H1 (cell line): ENCODE measurements around the gene E2F1. TPM values are rescaled to one million over a fixed set of nuclear protein-coding genes. Genes with fewer than 3 reads are reported as not detected.

ENCODE experiments used
- EGR1 ChIP-seq: IDR thresholded peaks from 2 replicates; pipeline ENCODE4 v1.6.1; 2011; ENCODE audit warnings: low read depth, low read length, borderline replicate concordance
- EZH2 ChIP-seq: fragments of 200-600 bp; sonication (generic); IDR thresholded peaks from 2 replicates; pipeline ENCODE4 v1.7.1; 2012; ENCODE audit warnings: low read depth, mild to moderate bottlenecking, moderate library complexity, low read length, inconsistent platforms; ENCODE audit not compliant: severe bottlenecking
- KDM4A ChIP-seq: IDR thresholded peaks from one replicate; pipeline ENCODE4 v1.7.1; 2012; ENCODE audit warnings: low read depth, mild to moderate bottlenecking, moderate library complexity, low read length, inconsistent platforms; ENCODE audit not compliant: severe bottlenecking
- PHF8 ChIP-seq: fragments of 200-600 bp; sonication (generic); conservative IDR thresholded peaks from 2 replicates; pipeline ENCODE4 v1.7.1; 2012; ENCODE audit warnings: low read depth, mild to moderate bottlenecking, inconsistent platforms, low read length, moderate library complexity
- RBBP5 ChIP-seq: IDR thresholded peaks from 2 replicates; pipeline ENCODE4 v1.7.1; 2012; ENCODE audit warnings: low read depth, mild to moderate bottlenecking, inconsistent platforms, low read length, moderate library complexity, borderline replicate concordance
- SIRT6 ChIP-seq: IDR thresholded peaks from one replicate; pipeline ENCODE4 v1.7.1; 2012; ENCODE audit warnings: low read length, inconsistent platforms
- SIX5 ChIP-seq: IDR thresholded peaks from 2 replicates; pipeline ENCODE4 v1.6.1; 2011; ENCODE audit warnings: mild to moderate bottlenecking, low read depth, low read length
- polyA plus RNA-seq, 7 experiments: library from polyadenylated mRNA; depleted of rRNA in 3 of 7; stranded (reverse) in 5 of 7; unstranded in 2 of 7; fragments of >200 nt in 5 of 7; fragments of 200-250 nt in 2 of 7; gene quantifications; 1 replicate in 5 of 7; 2 replicates in 1 of 7; 4 replicates in 1 of 7; pipeline versions ENCODE4 v1.2.1 to v1.2.3, GENCODE V29; 2011 to 2013; ENCODE audit warnings: missing spikeins in 2 of 7, mixed read lengths in 2 of 7
- total RNA-seq: library from RNA; stranded (reverse); fragmentation: NEBNext Ultra II Directional; extraction: Animal tissue kit (Norgen Biotek cat#: 25700); gene quantifications from 2 replicates; pipeline ENCODE4 v1.2.1, GENCODE V29; 2021
- TF ChIP-seq, protein P1 (sequence below): fragments of 300-600 bp; sonication (generic); IDR thresholded peaks from 2 replicates; pipeline ENCODE4 v1.7.1; 2012; ENCODE audit warnings: low read length, moderate library complexity, mild to moderate bottlenecking, inconsistent platforms; ENCODE audit not compliant: insufficient replicate concordance
- TF ChIP-seq, protein P2 (sequence below): IDR thresholded peaks from 2 replicates; pipeline ENCODE4 v1.6.1; 2011; ENCODE audit warnings: low read depth, mild to moderate bottlenecking, low read length; ENCODE audit not compliant: insufficient read depth

Gene E2F1
- total and polyA plus RNA-seq, 2 of the 8 experiments (the other 6 are each of a cell fraction or from before 2014, with no cell fraction given) = 33.4 to 35.8 TPM

DNA sequence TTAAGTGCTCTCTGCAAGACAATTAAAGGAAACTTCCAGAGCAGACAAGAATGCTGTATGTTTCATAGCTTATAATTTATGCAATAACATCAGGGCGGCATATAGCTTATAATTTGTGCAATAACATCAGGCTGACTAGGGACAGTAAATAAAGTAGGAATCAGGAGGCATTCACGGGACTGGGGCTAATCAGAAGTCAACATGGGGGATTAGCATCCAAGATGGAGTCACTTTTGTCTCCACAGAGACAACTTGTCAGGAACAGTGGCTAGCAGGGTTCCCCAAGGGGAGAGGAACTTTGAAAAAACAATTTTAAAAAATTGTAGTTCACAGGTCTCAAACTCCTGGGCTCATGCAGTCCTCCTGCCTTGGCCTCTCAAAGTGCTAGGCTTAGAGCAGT lies 42.3 kb upstream of the E2F1 start (continued):
- TF ChIP-seq, protein P1, sequence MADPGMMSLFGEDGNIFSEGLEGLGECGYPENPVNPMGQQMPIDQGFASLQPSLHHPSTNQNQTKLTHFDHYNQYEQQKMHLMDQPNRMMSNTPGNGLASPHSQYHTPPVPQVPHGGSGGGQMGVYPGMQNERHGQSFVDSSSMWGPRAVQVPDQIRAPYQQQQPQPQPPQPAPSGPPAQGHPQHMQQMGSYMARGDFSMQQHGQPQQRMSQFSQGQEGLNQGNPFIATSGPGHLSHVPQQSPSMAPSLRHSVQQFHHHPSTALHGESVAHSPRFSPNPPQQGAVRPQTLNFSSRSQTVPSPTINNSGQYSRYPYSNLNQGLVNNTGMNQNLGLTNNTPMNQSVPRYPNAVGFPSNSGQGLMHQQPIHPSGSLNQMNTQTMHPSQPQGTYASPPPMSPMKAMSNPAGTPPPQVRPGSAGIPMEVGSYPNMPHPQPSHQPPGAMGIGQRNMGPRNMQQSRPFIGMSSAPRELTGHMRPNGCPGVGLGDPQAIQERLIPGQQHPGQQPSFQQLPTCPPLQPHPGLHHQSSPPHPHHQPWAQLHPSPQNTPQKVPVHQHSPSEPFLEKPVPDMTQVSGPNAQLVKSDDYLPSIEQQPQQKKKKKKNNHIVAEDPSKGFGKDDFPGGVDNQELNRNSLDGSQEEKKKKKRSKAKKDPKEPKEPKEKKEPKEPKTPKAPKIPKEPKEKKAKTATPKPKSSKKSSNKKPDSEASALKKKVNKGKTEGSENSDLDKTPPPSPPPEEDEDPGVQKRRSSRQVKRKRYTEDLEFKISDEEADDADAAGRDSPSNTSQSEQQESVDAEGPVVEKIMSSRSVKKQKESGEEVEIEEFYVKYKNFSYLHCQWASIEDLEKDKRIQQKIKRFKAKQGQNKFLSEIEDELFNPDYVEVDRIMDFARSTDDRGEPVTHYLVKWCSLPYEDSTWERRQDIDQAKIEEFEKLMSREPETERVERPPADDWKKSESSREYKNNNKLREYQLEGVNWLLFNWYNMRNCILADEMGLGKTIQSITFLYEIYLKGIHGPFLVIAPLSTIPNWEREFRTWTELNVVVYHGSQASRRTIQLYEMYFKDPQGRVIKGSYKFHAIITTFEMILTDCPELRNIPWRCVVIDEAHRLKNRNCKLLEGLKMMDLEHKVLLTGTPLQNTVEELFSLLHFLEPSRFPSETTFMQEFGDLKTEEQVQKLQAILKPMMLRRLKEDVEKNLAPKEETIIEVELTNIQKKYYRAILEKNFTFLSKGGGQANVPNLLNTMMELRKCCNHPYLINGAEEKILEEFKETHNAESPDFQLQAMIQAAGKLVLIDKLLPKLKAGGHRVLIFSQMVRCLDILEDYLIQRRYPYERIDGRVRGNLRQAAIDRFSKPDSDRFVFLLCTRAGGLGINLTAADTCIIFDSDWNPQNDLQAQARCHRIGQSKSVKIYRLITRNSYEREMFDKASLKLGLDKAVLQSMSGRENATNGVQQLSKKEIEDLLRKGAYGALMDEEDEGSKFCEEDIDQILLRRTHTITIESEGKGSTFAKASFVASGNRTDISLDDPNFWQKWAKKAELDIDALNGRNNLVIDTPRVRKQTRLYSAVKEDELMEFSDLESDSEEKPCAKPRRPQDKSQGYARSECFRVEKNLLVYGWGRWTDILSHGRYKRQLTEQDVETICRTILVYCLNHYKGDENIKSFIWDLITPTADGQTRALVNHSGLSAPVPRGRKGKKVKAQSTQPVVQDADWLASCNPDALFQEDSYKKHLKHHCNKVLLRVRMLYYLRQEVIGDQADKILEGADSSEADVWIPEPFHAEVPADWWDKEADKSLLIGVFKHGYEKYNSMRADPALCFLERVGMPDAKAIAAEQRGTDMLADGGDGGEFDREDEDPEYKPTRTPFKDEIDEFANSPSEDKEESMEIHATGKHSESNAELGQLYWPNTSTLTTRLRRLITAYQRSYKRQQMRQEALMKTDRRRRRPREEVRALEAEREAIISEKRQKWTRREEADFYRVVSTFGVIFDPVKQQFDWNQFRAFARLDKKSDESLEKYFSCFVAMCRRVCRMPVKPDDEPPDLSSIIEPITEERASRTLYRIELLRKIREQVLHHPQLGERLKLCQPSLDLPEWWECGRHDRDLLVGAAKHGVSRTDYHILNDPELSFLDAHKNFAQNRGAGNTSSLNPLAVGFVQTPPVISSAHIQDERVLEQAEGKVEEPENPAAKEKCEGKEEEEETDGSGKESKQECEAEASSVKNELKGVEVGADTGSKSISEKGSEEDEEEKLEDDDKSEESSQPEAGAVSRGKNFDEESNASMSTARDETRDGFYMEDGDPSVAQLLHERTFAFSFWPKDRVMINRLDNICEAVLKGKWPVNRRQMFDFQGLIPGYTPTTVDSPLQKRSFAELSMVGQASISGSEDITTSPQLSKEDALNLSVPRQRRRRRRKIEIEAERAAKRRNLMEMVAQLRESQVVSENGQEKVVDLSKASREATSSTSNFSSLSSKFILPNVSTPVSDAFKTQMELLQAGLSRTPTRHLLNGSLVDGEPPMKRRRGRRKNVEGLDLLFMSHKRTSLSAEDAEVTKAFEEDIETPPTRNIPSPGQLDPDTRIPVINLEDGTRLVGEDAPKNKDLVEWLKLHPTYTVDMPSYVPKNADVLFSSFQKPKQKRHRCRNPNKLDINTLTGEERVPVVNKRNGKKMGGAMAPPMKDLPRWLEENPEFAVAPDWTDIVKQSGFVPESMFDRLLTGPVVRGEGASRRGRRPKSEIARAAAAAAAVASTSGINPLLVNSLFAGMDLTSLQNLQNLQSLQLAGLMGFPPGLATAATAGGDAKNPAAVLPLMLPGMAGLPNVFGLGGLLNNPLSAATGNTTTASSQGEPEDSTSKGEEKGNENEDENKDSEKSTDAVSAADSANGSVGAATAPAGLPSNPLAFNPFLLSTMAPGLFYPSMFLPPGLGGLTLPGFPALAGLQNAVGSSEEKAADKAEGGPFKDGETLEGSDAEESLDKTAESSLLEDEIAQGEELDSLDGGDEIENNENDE = no peak
- TF ChIP-seq PHF8 = no peak
- TF ChIP-seq KDM4A = no peak
- TF ChIP-seq EGR1 = no peak
- TF ChIP-seq SIX5 = no peak
- TF ChIP-seq RBBP5 = no peak
- TF ChIP-seq, protein P2, sequence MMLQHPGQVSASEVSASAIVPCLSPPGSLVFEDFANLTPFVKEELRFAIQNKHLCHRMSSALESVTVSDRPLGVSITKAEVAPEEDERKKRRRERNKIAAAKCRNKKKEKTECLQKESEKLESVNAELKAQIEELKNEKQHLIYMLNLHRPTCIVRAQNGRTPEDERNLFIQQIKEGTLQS = no peak
- TF ChIP-seq SIRT6 = no peak
- no peak for TF ChIP-seq EZH2
